HUES48 (cell line): Measurements from ENCODE around the gene FAM237A.

Experiments
- H3K27ac ChIP-seq: one replicate; pipeline ENCODE4 v1.7.0; 2013; ENCODE audit warnings: low read depth, low read length, inconsistent platforms
- H3K27me3 ChIP-seq: 2 replicates; pipeline ENCODE4 v1.6.1; 2013; ENCODE audit warnings: mild to moderate bottlenecking, low read length; ENCODE audit not compliant: control insufficient read depth, insufficient read depth
- H3K36me3 ChIP-seq: 2 replicates; pipeline ENCODE4 v1.6.1; 2013; ENCODE audit warnings: low read length; ENCODE audit not compliant: control insufficient read depth, insufficient read depth
- H3K4me1 ChIP-seq: 2 replicates; pipeline ENCODE4 v1.6.1; 2013; ENCODE audit warnings: mild to moderate bottlenecking, low read length; ENCODE audit not compliant: control insufficient read depth, insufficient read depth
- H3K4me3 ChIP-seq: 2 replicates; pipeline ENCODE4 v1.5.1; 2013; ENCODE audit warnings: mild to moderate bottlenecking, low read depth, low read length
- H3K9ac ChIP-seq: 2 replicates; pipeline ENCODE4 v1.6.1; 2013; ENCODE audit warnings: mild to moderate bottlenecking, low read depth, low read length, moderate library complexity
- H3K9me3 ChIP-seq: 2 replicates; pipeline ENCODE4 v1.6.1; 2013; ENCODE audit warnings: low read length; ENCODE audit not compliant: control insufficient read depth, insufficient read depth

The FAM237A gene

GRCh38 chr2:206688453-206688852, 46.2 kb downstream of the FAM237A start:
- Histone ChIP-seq H3K27ac (no peak overlapping the region), H3K36me3 (no peaks in the 10 kb centered on the region), H3K4me3 (no peak overlapping the region), H3K9ac (no peak overlapping the region), H3K27me3 (no peaks in the 10 kb centered on the region), H3K9me3 (no peaks in the 10 kb centered on the region), H3K4me1 (no peaks in the 10 kb centered on the region)

GRCh38 chr2:206688990-206689389, 46.7 kb downstream of the FAM237A start:
- Histone ChIP-seq H3K27ac (no peak overlapping the region), H3K4me3 (no peak overlapping the region), H3K27me3 (no peaks in the 10 kb centered on the region), H3K4me1 (no peaks in the 10 kb centered on the region), H3K9me3 (no peaks in the 10 kb centered on the region), H3K9ac (no peak overlapping the region), H3K36me3 (no peaks in the 10 kb centered on the region)

GRCh38 chr2:206692971-206693370, 50.7 kb downstream of the FAM237A start:
- H3K4me1 ChIP-seq: no peaks in the 10 kb centered on the region
- no peak overlapping the region for H3K4me3 ChIP-seq
- H3K27ac ChIP-seq: no peak overlapping the region
- H3K27me3 ChIP-seq: no peaks in the 10 kb centered on the region
- no peak overlapping the region for H3K9ac ChIP-seq
- no peaks in the 10 kb centered on the region for H3K36me3 ChIP-seq
- no peaks in the 10 kb centered on the region for H3K9me3 ChIP-seq

- H3K36me3 ChIP-seq: no peaks in the 10 kb centered on the region
- no peaks in the 10 kb centered on the region for H3K4me1 ChIP-seq
- H3K4me3 ChIP-seq: no peak overlapping the region
- no peaks in the 10 kb centered on the region for H3K9me3 ChIP-seq
- no peaks in the 10 kb centered on the region for H3K27me3 ChIP-seq
- no peak overlapping the region for H3K27ac ChIP-seq
- no peak overlapping the region for H3K9ac ChIP-seq
Measured at GRCh38 chr2:206693399-206694137, 51.3 kb downstream of the FAM237A start.

- no peaks in the 10 kb centered on the region for H3K36me3 ChIP-seq
- H3K27me3 ChIP-seq: no peaks in the 10 kb centered on the region
- H3K27ac ChIP-seq: no peak overlapping the region
- H3K9me3 ChIP-seq: no peaks in the 10 kb centered on the region
- H3K4me1 ChIP-seq: no peaks in the 10 kb centered on the region
- H3K4me3 ChIP-seq: no peak overlapping the region
- no peak overlapping the region for H3K9ac ChIP-seq
Measured at GRCh38 chr2:206696910-206697309, 54.6 kb downstream of the FAM237A start.

GRCh38 chr2:206698811-206699210, 56.5 kb downstream of the FAM237A start:
- no peaks in the 10 kb centered on the region for H3K36me3 ChIP-seq

More at GRCh38 chr2:206698811-206699210, 56.5 kb downstream of the FAM237A start:
- Histone ChIP-seq H3K27me3 (no peaks in the 10 kb centered on the region), H3K4me3 (no peak overlapping the region), H3K9ac (no peak overlapping the region), H3K9me3 (no peaks in the 10 kb centered on the region), H3K27ac (no peak overlapping the region), H3K4me1 (no peaks in the 10 kb centered on the region)
